ENCODE results near the gene PKHD1.
A peak's percentile ranks its signal among the peaks of the same experiment; 100 is the strongest.

Gene PKHD1

GRCh38 chr6:52104979-52105378 lies 17.6 kb upstream of the PKHD1 start:
- Histone ChIP-seq H3K9ac (ENCODE audit: low read length) (no peak overlapping the region), H3K27me3 (replicated peaks; ENCODE audit: control insufficient read depth, insufficient read depth, low read length) (peaks cover 33% of the 10 kb centered on the region), H3K9me3 (ENCODE audit: control insufficient read depth, low read length) (no peaks in the 10 kb centered on the region), H3K36me3 (ENCODE audit: control insufficient read depth, insufficient read depth, low read length, severe bottlenecking) (no peaks in the 10 kb centered on the region), H3K4me1 (ENCODE audit: control insufficient read depth, insufficient read depth, low read length) (no peaks in the 10 kb centered on the region), H3K4me3 (ENCODE audit: low read length) (no peak overlapping the region)
- no peak for DNase-seq (ENCODE audit: low read depth)

- Histone ChIP-seq H3K9me3 (ENCODE audit: control insufficient read depth, low read length) (no peaks in the 10 kb centered on the region), H3K9ac (ENCODE audit: low read length) (no peak overlapping the region), H3K36me3 (ENCODE audit: control insufficient read depth, insufficient read depth, low read length, severe bottlenecking) (no peaks in the 10 kb centered on the region), H3K27me3 (replicated peaks; ENCODE audit: control insufficient read depth, insufficient read depth, low read length) (peaks cover 29% of the 10 kb centered on the region), H3K4me3 (ENCODE audit: low read length) (no peak overlapping the region), H3K4me1 (ENCODE audit: control insufficient read depth, insufficient read depth, low read length) (no peaks in the 10 kb centered on the region)
- no peak for DNase-seq (ENCODE audit: low read depth)
Measured at GRCh38 chr6:52103623-52104022, 16.2 kb upstream of the PKHD1 start.

- H3K4me3 ChIP-seq (ENCODE audit: low read length), result no peak overlapping the region
- no peak for DNase-seq (ENCODE audit: low read depth)
- H3K4me1 ChIP-seq (ENCODE audit: control insufficient read depth, insufficient read depth, low read length), result no peaks in the 10 kb centered on the region
- H3K27me3 ChIP-seq (replicated peaks; ENCODE audit: control insufficient read depth, insufficient read depth, low read length), result peaks cover 28% of the 10 kb centered on the region
- no peak overlapping the region for H3K9ac ChIP-seq (ENCODE audit: low read length)
- H3K36me3 ChIP-seq (ENCODE audit: control insufficient read depth, insufficient read depth, low read length, severe bottlenecking), result no peaks in the 10 kb centered on the region
- no peaks in the 10 kb centered on the region for H3K9me3 ChIP-seq (ENCODE audit: control insufficient read depth, low read length)
Measured at GRCh38 chr6:52102405-52102804, 15.0 kb upstream of the PKHD1 start.

GRCh38 chr6:52098721-52099120 lies 11.3 kb upstream of the PKHD1 start:
- no peaks in the 10 kb centered on the region for H3K9me3 ChIP-seq (ENCODE audit: control insufficient read depth, low read length)
- H3K27me3 ChIP-seq (replicated peaks; ENCODE audit: control insufficient read depth, insufficient read depth, low read length), result peaks cover 18% of the 10 kb centered on the region
- no peak overlapping the region for H3K4me3 ChIP-seq (ENCODE audit: low read length)
- DNase-seq (ENCODE audit: low read depth), result peak; percentile 4
- no peaks in the 10 kb centered on the region for H3K36me3 ChIP-seq (ENCODE audit: control insufficient read depth, insufficient read depth, low read length, severe bottlenecking)
- H3K9ac ChIP-seq (ENCODE audit: low read length), result no peak overlapping the region
- H3K4me1 ChIP-seq (ENCODE audit: control insufficient read depth, insufficient read depth, low read length), result no peaks in the 10 kb centered on the region

DNA sequence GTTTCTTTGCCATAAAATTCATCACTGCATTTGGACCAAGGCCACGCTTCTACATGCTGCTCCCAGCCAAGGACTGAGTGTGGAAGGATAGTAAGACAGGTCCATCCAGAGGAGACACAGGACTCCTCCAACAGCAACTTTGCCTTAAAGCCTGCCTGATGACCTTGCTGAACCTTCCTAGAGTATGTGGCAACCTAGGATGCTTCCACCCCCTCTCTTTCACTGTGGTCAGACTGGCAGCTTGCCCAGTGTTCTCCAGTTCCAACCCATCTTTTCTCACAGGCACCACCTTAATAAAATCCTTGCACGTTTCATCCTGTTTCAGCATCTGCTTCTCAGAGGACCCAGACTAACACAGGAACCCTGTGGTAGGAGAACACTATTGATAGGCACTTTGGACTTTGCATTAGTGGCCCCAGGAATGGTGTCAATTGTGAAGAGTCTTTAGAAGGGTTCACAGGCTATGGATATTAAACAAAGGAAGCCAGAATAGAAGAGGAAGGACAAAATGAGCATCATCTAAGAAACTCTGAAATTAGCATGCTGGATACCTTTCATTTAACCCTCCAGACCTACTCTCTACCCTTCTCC lies 2.4 kb upstream of the PKHD1 start:
- Histone ChIP-seq H3K9me3 (ENCODE audit: control insufficient read depth, low read length) (no peaks in the 10 kb centered on the region), H3K36me3 (ENCODE audit: control insufficient read depth, insufficient read depth, low read length, severe bottlenecking) (no peaks in the 10 kb centered on the region), H3K4me1 (ENCODE audit: control insufficient read depth, insufficient read depth, low read length) (no peaks in the 10 kb centered on the region), H3K27me3 (replicated peaks; ENCODE audit: control insufficient read depth, insufficient read depth, low read length) (peaks cover 12% of the 10 kb centered on the region), H3K9ac (ENCODE audit: low read length) (no peak overlapping the region), H3K4me3 (ENCODE audit: low read length) (no peak overlapping the region)
- DNase-seq (ENCODE audit: low read depth), result no peak

DNA sequence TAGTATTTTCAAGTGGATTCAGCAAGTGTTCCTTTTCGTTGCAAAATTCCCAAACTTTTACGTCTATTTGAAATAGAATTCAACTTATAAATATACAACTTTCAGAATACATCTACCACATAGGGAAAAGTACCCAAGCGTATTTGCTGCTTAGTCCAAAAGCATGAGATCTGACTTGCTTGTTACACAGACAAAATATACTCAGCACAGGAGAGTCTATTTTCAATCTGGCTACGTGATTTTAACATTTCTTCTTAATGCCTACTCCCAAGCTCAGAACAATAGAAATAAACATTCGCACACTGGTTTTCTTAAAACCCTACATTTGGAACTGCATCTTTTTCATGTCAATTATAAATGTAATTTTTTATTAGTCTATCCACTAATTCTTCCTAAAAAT lies 672 bp downstream of the PKHD1 start:
- no peak overlapping the region for H3K4me3 ChIP-seq (ENCODE audit: low read length)
- DNase-seq (ENCODE audit: low read depth), result no peak
- no peaks in the 10 kb centered on the region for H3K36me3 ChIP-seq (ENCODE audit: control insufficient read depth, insufficient read depth, low read length, severe bottlenecking)
- no peaks in the 10 kb centered on the region for H3K4me1 ChIP-seq (ENCODE audit: control insufficient read depth, insufficient read depth, low read length)
- H3K27me3 ChIP-seq (replicated peaks; ENCODE audit: control insufficient read depth, insufficient read depth, low read length), result peaks cover 16% of the 10 kb centered on the region
- no peaks in the 10 kb centered on the region for H3K9me3 ChIP-seq (ENCODE audit: control insufficient read depth, low read length)
- no peak overlapping the region for H3K9ac ChIP-seq (ENCODE audit: low read length)

- Histone ChIP-seq H3K27me3 (replicated peaks; ENCODE audit: control insufficient read depth, insufficient read depth, low read length) (peaks cover 10% of the 10 kb centered on the region), H3K36me3 (ENCODE audit: control insufficient read depth, insufficient read depth, low read length, severe bottlenecking) (no peaks in the 10 kb centered on the region), H3K9me3 (ENCODE audit: control insufficient read depth, low read length) (no peaks in the 10 kb centered on the region), H3K9ac (ENCODE audit: low read length) (no peak overlapping the region), H3K4me1 (ENCODE audit: control insufficient read depth, insufficient read depth, low read length) (no peaks in the 10 kb centered on the region), H3K4me3 (ENCODE audit: low read length) (no peak overlapping the region)
- no peak for DNase-seq (ENCODE audit: low read depth)
Measured at GRCh38 chr6:52081237-52081636, 6.2 kb downstream of the PKHD1 start.

GRCh38 chr6:52077961-52078625 lies 9.3 kb downstream of the PKHD1 start:
- Histone ChIP-seq H3K9ac (ENCODE audit: low read length) (no peak overlapping the region), H3K4me1 (ENCODE audit: control insufficient read depth, insufficient read depth, low read length) (no peaks in the 10 kb centered on the region), H3K27me3 (replicated peaks; ENCODE audit: control insufficient read depth, insufficient read depth, low read length) (peaks cover 17% of the 10 kb centered on the region), H3K4me3 (ENCODE audit: low read length) (no peak overlapping the region), H3K36me3 (ENCODE audit: control insufficient read depth, insufficient read depth, low read length, severe bottlenecking) (no peaks in the 10 kb centered on the region), H3K9me3 (ENCODE audit: control insufficient read depth, low read length) (no peaks in the 10 kb centered on the region)
- no peak for DNase-seq (ENCODE audit: low read depth)

GRCh38 chr6:52077180-52077884 lies 10.1 kb downstream of the PKHD1 start:
- H3K4me1 ChIP-seq (ENCODE audit: control insufficient read depth, insufficient read depth, low read length), result no peaks in the 10 kb centered on the region
- no peak for DNase-seq (ENCODE audit: low read depth)
- no peaks in the 10 kb centered on the region for H3K36me3 ChIP-seq (ENCODE audit: control insufficient read depth, insufficient read depth, low read length, severe bottlenecking)
- no peak overlapping the region for H3K4me3 ChIP-seq (ENCODE audit: low read length)
- no peaks in the 10 kb centered on the region for H3K9me3 ChIP-seq (ENCODE audit: control insufficient read depth, low read length)
- no peak overlapping the region for H3K9ac ChIP-seq (ENCODE audit: low read length)
- H3K27me3 ChIP-seq (replicated peaks; ENCODE audit: control insufficient read depth, insufficient read depth, low read length), result peaks cover 14% of the 10 kb centered on the region

DNA sequence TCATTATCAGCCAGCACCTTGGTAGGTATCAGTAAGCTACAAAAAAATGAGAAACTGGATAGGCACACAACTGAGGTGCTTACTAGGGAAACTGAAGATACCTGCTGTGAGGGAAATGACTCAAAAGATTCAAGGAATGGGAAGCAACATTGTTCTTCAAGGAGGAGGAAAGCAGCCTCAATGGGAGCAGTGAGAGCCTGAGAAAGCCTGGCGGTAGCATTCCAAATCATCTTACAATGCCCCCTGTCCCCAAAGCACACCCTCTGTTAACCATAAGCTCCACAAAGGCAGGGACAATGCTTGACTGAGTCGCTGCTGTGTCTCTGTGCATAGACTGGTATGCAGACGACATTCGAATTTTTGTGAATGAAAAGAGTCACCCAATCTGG lies 10.6 kb downstream of the PKHD1 start:
- Histone ChIP-seq H3K9ac (ENCODE audit: low read length) (no peak overlapping the region), H3K4me3 (ENCODE audit: low read length) (no peak overlapping the region), H3K27me3 (replicated peaks; ENCODE audit: control insufficient read depth, insufficient read depth, low read length) (peaks cover 16% of the 10 kb centered on the region), H3K4me1 (ENCODE audit: control insufficient read depth, insufficient read depth, low read length) (no peaks in the 10 kb centered on the region), H3K9me3 (ENCODE audit: control insufficient read depth, low read length) (no peaks in the 10 kb centered on the region), H3K36me3 (ENCODE audit: control insufficient read depth, insufficient read depth, low read length, severe bottlenecking) (no peaks in the 10 kb centered on the region)
- no peak for DNase-seq (ENCODE audit: low read depth)

- H3K4me3 ChIP-seq (ENCODE audit: low read length), result no peak overlapping the region
- H3K36me3 ChIP-seq (ENCODE audit: control insufficient read depth, insufficient read depth, low read length, severe bottlenecking), result no peaks in the 10 kb centered on the region
- no peaks in the 10 kb centered on the region for H3K9me3 ChIP-seq (ENCODE audit: control insufficient read depth, low read length)
- H3K4me1 ChIP-seq (ENCODE audit: control insufficient read depth, insufficient read depth, low read length), result no peaks in the 10 kb centered on the region
- no peak for DNase-seq (ENCODE audit: low read depth)
- H3K9ac ChIP-seq (ENCODE audit: low read length), result no peak overlapping the region
- H3K27me3 ChIP-seq (replicated peaks; ENCODE audit: control insufficient read depth, insufficient read depth, low read length), result peaks cover 16% of the 10 kb centered on the region
Measured at GRCh38 chr6:52074716-52075115, 12.7 kb downstream of the PKHD1 start.
